Measurements from ENCODE around the gene NT5DC4.

Gene NT5DC4

DNA sequence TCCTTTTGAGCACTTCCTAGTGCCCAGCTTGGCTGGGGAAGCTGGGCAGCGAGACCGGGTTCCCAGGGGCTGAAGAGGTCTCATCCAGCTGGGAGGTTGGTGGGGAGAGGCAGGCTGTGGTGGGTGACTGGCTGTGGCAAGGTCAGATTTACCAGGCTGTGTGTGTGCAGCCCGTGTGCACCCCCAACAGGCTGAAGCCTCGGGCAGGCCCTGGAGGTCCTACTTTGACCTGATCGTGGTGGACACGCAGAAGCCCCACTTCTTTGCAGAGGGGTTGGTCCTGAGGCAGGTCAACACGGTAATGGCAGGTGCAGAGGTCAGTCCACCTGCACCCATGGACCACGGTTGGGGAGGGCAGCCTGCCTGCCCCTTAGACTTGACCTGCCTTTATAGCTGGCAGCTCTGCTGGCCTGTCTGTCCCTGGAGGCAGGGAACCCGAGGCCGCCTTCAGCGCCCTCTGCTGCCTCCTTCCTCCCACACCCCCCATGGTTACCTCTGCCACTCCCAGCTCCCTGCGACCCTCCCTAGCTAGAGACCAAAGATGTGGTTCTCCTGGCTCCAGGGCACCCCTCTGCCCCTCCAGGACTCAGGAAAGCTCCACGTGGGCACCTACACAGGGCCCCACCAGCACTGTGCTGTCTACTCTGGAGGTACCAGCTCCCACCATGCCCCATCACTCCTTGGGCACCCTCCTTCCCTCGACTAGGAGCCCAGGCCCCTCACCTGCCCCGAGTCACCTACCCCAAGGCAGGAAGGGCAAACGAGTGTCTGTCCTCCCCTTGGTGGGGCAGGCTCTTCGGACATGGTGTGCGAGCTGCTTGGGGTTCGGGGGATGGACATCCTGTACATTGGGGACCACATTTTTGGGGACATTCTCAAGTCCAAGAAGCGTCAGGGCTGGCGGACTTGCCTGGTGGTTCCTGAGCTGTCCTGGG, 4.0 kb downstream of the NT5DC4 start:
- no peak for DNase-seq

DNA sequence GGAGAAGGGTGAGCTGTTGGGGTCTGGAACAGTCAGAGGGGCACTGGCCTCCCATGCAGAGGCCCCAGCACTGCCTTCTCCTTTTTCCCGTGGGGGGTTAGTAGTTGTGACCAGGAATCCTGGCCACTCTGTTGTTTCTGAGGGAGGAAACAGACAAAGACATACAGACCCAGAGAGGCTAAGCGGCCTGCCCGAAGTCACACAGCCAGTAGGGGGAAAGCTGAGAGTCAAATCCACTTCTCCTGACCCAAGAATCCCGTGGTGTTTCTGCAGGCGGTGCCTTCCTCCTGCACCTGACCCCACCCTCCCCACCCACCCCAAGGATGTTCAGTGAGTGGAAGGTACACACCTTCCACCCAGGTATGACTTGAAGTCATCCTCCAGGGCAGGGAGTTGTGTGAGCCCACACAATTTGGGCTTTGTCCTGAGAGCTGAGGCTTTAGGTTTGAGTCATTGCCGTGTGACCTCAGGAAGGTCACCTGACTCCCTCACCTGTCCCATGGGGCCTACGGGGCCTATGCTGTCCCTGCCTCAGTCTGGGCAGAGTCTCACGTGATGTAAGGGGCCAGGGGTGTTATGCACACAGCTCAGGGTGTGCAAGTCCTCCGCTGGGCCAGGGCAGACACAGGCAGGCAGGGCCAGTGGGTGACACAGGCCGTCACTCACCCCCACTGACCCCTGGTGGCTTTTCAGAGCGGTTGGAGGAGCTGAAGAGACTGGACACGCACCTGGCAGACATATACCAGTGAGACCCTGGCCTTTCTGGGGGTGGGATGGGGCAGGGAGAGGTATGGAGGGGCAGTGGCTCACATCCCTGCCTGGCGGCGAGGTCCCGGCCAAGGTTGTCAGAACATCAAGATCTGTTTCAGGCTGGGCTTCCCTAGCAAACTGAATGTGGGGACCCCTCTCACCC, 5.0 kb downstream of the NT5DC4 start:
- no peak for DNase-seq

DNA sequence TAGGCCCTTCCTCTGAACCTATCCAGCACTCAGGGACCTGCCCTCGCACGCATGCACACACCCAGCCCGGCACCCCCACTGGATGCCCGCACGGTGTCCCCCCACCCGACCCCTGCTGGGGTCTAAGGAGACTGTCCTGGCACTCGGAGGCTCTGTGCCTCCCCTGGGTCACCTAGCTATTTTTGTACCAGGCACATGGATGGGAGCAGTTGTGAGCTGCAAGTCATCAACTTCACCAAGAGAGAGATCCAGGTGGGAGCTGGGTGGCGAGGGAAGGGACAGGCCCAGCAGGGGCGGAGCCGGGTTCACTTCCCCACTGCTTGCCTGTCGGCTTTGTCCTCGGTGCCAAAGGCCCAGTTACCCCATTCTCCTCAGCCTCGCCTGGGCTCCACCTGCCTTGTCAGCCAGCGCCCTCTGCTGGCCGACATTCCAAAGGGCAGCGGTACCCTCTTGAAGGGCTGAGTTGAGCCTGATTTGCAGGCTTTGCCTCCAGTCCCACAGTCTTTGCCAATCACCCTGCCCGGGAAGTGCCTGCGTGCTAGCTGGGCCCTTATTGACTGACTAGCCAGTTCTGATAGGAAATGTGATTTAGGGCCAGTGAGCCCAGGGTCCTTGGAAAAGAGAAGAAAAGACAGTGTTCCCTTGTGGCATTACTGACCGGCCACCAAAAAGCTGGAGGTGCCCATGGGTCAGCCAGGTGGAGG, 5.8 kb downstream of the NT5DC4 start:
- DNase-seq: peak; percentile 81

DNA sequence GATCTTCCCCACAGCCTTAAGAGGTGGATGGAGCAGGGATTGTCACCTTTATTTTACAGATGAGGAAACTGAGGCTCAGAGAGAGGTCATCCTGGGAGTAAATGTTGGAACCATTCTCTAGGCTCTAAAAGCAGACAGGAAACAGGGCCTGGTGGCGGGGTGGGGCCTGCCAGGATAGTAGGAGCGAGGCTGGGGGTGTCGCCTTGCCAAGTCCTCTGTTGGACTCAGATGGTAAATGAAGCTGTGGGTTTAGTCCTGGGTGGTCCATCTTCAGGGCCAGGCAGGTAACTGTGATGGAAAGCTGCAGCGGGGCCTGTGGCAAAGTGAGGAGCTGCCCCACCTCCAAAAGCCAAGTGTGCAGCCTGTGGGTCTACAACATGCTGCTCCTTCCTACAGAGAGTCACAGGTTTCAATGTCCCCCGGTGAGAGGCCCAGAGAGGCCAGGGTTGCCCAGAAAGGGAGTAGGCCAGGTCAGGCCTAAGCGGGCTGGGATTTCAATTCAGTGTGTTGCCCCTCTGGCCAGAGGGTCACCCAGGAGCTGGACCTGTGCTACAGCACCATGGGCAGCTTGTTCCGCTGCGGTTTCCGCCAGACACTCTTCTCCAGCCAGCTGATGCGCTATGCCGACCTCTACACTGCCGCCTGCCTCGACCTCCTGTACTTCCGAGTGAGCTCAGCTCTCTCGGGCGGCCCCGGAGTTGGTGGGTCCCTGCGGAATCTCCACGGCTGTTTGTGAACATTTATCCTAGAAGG, 6.6 kb downstream of the NT5DC4 start:
- DNase-seq: no peak

DNA sequence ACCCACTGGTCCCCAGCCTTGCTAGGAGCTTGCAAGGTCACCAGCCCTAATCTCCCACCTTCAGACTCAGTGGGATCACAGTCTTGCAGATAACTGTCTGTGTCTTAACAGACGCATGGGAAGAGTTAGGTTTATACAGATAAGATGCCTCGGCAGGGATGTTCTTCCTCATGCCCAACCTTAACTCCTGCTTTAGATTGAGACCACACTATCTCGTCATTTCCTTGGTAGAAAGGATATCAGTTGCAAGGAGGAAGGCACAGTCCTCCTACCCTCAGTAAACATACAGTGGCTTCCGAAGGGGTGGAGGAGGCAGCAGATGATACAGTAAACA, 7.2 kb downstream of the NT5DC4 start:
- no peak for DNase-seq

GRCh38 chr2:112728378-112729175, 7.8 kb downstream of the NT5DC4 start:
- DNase-seq: no peak

- DNase-seq: no peak
Measured at GRCh38 chr2:112730216-112730615, 9.4 kb downstream of the NT5DC4 start.

GRCh38 chr2:112730791-112731190, 10.0 kb downstream of the NT5DC4 start:
- no peak for DNase-seq

GRCh38 chr2:112731479-112731878, 10.7 kb downstream of the NT5DC4 start:
- no peak for DNase-seq

GRCh38 chr2:112733456-112733855, 12.6 kb downstream of the NT5DC4 start:
- no peak for DNase-seq

DNA sequence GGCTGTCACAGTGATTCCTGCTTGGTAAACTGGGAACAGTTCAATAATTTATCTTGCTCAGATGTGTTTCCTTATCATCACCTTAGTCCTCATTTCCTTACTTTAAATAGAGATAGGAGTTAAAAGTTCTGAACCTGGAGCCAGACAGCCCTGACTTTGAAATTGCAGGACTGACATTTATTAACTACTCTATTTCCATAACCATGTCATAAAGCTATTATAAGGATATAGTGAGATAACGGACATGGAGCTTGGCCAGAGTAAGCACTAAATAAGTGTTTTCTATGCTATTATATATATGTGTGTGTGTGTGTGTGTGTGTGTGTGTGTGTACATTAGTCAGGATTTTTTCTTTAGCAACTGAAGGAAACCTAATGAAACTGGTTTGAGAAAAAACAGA, 13.1 kb downstream of the NT5DC4 start:
- no peak for DNase-seq

DNA sequence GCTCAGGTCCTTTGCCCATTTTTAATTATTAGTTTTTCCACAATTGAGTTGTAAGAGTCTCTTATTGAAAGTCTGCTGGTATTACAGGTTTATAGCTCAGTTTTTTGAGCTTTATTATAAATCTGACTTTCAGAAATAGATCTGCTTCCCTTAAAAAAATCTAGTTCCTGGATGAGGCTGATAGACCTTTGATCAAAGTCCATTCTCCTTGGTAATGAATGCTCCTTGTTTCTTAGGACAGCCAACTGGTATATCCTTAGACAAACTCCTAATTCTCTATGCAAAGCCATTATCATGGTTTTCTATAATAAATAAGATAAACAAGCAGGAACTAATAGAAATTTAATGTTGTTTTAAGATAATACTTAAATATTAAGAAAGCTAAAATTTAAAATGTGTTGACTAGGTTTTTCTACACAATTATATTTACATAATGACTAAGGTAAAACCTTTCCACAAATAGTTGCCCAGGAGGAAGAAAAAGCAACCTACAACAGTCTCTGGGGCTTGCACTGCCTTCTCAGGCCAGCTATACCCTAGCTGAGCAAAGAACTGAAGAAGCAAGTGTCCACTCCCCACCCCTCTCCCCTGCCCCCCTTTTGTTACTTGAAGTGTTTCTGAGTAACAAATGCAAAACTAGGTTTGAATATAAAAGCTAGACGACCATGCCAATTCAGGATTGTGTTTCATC, 16.9 kb downstream of the NT5DC4 start:
- DNase-seq: no peak

- no peak for DNase-seq
Measured at GRCh38 chr2:112740527-112740926, 19.7 kb downstream of the NT5DC4 start.

- DNase-seq: peak; percentile 77
Measured at GRCh38 chr2:112749755-112750559, 29.1 kb downstream of the NT5DC4 start.

DNA sequence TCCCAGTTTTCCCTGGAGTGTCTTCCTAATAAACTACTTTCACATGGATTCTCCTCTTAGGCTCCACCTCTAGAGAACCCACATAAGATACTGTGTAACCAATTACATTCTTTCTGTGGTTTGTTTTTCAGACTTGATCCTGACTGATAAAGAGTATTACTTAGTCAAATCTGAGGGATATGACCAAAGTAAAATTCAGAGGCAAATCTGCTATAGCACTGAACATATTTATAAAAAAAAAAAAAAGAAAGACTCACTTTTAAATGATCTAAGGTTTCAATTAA, 29.7 kb downstream of the NT5DC4 start:
- no peak for DNase-seq

DNA sequence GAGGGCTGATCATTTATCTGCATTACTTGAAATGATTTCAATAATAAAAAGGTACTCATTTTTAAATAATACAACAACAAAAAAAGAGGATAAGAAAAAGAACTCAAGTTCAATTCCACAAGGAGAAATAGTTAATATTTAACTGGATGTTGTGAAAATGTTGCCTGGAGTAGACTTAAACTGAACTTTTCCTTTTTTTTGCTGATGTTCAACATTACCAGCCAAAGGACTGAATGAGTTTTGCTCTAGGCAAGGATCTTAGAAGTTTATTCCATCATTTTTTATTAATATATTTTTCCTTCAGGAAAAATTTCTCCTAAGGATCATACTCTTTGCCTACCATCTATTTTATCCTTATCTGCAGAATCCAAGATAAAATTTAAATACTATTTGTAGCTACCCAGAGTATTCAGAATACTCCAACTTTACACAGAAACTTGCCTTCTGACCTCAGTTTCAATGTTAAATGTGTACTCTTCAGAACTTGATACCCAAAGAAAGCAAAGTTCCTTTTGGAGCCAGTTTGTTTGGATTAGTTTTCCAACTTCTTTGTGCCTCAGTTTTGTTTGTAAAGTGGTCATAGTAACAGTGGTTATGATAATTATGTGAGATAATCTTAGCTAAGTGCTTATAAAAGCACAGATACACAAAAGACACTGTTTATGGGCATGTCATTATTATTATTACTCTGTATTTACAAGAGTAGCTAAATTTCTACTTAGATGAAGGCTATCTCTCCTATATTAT, 30.8 kb downstream of the NT5DC4 start:
- DNase-seq: no peak

GRCh38 chr2:112752667-112753066, 31.8 kb downstream of the NT5DC4 start:
- no peak for DNase-seq

DNA sequence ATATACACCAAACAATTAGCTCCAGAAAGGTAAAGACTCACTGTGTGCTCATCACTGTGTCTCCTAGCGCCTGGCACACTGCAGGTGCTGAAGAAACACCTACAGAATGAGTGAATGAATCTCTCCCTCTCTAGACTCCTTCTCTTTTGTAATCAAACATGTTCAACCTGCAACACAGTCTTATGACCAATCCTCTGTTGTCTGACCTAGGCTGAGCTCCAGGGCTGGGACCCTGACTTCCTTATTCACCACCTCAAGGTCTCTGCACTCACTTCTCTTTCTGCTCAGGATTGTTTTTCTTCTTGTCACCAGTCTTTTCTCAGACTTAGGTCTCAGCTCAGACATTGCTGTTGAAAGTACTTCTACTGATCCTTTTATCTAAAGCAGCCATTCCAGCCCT, 33.7 kb downstream of the NT5DC4 start:
- DNase-seq: no peak

- no peak for DNase-seq
Measured at GRCh38 chr2:112755444-112755843, 34.6 kb downstream of the NT5DC4 start.

DNA sequence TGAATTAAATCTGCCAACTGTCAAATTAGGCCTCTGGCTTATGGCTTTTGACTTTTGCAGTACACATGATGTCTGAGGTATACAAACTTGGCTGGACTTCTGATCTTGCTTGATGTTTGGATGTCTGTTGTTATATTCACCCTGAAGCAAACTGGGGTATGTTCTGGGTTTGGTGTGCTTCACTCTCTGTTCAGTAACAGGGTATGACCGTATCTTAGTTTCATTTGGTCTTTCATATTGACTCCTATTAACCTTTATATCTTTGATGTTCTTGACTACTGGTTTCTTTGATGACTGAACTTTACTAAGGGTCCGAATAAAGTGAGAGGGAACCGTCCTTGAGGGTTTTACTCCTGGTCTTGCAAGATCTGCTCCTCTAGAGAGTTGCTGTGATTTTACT, 35.4 kb downstream of the NT5DC4 start:
- no peak for DNase-seq
